HG03066 (cell line): ENCODE measurements around the gene DLEC1.
"Not testable (repeated sequence)": the region's sequence is repeated elsewhere in the genome, so short reads cannot be mapped to it uniquely, and the experiment has no call there.

Experiments used
- ATAC-seq: cut with Tn5 transposase; IDR thresholded peaks from one replicate; pipeline ENCODE4 v1.9.1; 2021; ENCODE audit warnings: low read depth; ENCODE audit not compliant: unreplicated experiment

DLEC1 gene

DNA sequence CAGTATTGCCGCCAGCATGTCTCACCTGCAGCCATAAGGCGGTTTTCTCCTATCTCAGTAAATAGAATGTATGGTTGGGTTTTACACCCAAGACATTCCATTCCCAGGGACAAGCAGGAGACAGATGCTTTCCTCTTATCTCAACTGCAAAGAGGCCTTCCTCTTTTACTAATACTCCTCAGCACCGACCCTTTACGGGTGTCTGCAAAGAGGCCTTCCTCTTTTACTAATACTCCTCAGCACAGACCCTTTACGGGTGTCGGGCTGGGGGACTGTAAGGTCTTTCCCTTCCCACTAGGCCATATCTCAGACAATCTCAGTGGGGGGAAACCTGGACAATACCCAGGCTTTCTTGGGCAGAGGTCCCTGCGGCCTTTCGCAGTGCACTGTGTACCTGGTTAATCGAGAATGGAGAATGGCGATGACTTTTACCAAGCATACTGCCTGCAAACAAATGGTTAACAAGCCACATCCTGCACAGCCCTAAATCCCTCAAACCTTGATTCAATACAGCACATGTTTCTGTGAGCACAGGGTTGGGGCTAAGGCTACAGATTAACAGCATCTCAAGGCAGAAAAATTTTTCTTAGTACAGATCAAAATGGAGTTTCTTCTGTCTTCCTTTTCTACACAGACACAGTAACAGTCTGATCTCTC is 96.7 kb downstream of the DLEC1 start:
- ATAC-seq = not testable (repeated sequence)

DNA sequence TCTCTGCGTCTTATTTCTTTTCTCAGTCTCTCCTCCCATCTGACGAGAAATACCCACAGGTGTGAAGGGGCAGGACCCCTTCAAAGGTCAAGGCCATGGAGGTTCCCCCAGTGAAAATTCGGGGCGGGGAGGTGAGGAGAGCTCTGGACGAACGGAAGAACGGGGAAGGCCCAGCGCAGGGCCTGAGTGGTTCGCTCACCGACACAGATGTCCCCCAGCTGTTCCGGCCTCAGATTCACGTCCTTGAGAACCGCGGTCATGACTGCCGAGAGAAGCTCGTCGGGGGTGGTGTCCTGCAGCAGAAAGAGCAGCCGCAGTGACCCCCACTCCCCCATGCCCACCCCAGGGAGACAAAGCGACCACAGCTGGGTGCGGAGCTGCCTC is 97.4 kb downstream of the DLEC1 start:
- no peak for ATAC-seq

DNA sequence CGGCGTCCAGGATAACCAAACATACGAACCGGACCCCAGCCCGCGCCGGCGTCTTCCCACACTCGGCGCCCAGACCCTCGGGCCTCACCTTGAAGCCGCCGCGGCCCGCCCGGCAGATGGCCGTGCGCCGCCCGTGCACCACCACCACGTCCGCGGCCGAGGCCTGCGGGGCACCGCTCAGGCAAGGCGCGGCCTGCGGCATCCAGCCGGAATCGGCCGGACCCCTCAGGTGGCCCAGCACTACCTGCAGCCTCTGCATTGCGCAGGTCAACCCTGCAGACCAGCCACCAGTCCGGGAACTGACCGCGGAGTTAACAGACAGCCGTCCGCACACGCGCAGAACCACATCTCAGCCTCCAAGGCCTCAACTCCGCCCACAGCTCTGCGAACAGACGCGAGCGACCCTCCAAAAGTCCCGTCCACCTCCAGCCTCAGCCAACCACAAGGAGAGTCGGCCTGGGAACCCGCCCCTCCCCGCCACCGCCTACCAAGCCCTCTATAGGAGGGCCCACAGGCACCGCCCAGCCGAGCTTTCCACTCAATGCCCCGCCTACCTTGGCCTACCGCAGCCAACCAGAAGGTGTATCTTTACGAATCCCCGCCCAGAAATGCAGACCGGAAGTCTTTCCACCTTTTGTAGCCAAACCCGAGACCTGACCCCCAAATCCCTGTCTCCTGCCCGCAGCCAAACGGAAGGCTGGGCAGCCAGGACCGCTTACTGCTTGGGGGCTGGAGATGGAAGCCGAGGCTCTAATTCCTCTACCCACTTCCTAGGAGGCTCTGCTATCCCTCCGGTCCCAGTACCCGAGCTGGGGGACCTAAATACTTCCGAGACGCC is 98.0 kb downstream of the DLEC1 start, which contains the start of gene ACAA1:
Gene ACAA1 (minus strand): TSS at position 351 of the 838 bp plus-strand sequence. CDS start 92 bp downstream, at position 259.
- peak; percentile 82 for ATAC-seq

DNA sequence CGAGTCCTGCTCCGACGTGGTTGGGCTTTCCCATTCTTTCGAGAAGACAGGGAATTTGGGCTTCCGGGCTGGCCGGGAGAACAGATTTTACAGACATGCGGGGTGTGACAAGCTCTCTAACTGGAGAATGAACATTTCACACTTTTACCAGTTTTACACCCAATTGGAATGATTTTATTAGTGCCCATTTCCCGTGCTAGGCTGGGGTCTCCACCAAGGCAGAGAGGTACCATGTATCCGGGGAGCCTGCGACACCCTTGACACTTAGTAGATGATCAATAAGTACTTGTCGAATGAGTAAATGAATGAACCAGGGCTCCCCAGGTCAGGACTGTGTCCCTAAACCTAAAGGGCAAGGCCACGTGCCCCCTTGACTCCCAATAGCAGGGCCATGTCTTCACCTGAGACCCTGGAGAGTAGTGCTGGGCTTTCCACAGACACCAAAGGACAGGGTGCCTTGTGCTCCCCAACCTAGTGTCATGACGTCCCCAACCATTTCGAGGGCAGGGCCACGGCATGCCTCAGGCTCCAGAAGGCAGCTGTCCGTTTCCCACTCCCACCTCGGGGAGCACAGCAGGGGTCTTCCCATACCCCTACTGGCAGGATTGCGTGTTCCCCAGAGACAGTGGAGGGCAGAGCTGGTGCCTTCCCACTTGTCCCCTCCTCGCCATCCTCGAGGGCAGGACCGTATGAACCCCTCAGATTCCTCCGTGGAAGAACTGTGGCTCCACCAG is 98.8 kb downstream of the DLEC1 start:
- no peak for ATAC-seq

DNA sequence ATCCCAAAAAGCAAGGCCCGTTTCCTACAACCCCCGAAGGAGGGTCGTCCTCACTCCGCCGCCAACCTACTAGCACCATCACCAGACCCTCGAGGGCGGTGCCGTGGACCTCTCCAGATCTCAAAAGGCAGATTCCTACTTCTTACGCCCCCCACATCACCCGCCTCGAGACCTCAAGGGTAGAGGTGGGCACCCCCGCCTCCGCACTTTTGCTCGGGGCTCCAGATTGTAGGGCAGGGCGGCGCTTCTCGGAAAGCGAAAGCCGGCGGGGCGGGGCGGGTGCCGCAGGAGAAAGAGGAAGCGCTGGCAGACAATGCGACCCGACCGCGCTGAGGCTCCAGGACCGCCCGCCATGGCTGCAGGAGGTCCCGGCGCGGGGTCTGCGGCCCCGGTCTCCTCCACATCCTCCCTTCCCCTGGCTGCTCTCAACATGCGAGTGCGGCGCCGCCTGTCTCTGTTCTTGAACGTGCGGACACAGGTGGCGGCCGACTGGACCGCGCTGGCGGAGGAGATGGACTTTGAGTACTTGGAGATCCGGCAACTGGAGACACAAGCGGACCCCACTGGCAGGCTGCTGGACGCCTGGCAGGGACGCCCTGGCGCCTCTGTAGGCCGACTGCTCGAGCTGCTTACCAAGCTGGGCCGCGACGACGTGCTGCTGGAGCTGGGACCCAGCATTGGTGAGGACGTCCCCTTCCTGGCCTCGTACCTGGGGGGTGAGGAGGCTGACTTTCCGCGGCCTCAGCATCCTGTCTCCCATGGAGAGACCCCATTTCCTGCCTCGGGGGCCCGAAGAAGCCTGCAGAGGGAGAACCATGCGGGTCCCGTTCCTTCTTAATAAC is 99.6 kb downstream of the DLEC1 start, which contains the start of gene MYD88:
Gene MYD88 (plus strand): TSS at position 313 of the 842 bp plus-strand sequence. CDS start 40 bp downstream, at position 353.
- peak; percentile 40 for ATAC-seq

DNA sequence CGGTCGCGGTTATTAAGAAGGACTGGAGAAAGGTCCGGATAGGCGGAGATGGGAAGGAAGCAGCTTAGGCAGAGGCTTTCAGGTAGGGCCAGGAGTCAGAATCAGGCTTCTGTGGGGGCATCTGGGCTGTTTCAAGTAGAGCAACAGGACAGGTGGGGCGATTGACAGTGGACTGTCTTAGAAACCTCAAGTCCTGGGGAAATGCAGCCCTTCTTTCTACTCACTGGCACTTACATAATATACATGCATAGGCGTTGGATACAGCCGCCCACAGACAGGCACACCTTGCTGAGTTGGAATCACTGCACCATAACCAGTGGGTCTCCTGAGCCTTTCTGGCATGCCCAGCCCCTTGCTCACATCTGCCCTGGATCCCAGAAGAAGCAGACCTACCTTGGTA is 100.2 kb downstream of the DLEC1 start:
- no peak for ATAC-seq

DNA sequence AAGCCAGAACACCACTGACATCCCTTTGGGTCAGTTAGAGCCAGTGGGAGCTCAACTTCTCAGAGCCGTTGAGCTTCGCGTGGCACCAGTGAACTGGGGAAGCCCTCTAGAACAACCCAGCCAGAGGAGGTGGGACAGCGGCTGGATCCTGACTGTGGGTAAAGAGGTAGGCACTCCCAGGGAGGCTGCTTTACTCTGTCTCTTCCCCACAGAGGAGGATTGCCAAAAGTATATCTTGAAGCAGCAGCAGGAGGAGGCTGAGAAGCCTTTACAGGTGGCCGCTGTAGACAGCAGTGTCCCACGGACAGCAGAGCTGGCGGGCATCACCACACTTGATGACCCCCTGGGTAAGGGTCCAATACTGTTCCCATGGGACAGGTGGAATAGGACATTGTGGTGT is 100.6 kb downstream of the DLEC1 start:
- ATAC-seq = no peak

DNA sequence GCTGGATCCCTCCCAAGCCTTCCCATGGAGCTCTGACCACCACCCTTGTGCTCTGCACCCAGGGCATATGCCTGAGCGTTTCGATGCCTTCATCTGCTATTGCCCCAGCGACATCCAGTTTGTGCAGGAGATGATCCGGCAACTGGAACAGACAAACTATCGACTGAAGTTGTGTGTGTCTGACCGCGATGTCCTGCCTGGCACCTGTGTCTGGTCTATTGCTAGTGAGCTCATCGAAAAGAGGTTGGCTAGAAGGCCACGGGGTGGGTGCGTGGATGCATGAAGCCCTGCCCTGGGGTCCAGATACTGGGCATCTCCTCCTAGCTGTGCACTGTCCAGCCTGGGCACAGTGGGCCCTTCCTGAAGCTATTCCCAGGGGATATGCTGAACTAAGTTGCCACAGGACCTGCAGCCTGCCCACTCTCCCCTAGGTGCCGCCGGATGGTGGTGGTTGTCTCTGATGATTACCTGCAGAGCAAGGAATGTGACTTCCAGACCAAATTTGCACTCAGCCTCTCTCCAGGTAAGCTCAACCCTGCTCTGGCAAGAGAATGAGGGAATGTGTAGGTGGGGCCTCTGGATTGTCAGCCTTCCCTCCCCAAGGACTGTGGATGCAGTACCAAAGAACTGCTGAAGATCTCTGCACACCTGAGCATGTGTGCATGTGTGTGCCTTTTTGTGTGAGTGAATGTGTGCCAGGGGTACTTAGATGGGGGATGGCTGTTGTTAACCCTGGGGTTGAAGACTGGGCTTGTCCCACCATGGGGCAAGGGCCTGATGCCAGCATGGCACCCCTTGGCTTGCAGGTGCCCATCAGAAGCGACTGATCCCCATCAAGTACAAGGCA is 101.5 kb downstream of the DLEC1 start:
- ATAC-seq = no peak

DNA sequence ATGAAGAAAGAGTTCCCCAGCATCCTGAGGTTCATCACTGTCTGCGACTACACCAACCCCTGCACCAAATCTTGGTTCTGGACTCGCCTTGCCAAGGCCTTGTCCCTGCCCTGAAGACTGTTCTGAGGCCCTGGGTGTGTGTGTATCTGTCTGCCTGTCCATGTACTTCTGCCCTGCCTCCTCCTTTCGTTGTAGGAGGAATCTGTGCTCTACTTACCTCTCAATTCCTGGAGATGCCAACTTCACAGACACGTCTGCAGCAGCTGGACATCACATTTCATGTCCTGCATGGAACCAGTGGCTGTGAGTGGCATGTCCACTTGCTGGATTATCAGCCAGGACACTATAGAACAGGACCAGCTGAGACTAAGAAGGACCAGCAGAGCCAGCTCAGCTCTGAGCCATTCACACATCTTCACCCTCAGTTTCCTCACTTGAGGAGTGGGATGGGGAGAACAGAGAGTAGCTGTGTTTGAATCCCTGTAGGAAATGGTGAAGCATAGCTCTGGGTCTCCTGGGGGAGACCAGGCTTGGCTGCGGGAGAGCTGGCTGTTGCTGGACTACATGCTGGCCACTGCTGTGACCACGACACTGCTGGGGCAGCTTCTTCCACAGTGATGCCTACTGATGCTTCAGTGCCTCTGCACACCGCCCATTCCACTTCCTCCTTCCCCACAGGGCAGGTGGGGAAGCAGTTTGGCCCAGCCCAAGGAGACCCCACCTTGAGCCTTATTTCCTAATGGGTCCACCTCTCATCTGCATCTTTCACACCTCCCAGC is 102.4 kb downstream of the DLEC1 start:
- ATAC-seq = no peak

DNA sequence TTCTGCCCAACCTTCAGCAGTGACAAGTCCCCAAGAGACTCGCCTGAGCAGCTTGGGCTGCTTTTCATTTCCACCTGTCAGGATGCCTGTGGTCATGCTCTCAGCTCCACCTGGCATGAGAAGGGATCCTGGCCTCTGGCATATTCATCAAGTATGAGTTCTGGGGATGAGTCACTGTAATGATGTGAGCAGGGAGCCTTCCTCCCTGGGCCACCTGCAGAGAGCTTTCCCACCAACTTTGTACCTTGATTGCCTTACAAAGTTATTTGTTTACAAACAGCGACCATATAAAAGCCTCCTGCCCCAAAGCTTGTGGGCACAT is 102.9 kb downstream of the DLEC1 start:
- ATAC-seq = no peak

DNA sequence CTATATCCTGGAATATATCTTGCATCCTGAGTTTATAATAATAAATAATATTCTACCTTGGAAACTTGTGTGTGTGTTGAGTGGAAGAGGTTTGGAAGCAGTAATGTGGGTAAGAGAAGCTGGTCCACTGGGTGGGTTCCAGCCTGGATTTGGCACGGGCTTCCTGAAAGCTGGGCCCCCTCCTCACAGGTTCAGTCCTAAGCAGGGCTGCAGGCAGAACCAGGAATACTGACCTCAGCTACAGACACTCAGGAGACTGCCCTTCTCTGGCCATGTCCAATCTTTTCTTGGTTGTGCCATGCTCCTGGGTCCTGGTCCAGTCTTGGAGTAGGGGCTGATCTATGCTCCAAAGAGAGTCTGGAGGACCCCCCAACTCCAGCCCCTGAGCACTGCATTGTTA is 104.0 kb downstream of the DLEC1 start:
- ATAC-seq = no peak

DNA sequence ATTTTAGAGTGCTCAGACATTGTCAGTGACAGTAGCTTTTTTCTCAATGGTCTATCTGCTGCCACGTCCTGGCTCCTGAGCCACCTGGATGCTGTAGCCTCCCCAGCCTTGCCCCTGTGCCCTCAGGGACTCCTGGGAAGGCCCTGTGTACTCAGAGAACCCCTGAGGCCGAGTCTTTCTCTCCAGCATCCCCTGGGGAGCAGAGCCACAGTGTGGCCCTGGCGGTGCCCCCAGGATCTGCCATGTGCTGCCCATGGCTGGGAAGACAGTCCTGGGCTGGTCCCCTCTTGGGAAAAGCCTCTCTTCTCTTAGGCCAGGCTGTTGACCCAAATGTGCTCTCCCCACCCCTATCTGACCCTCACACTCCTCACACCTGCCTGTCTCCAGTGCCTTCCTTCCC is 104.5 kb downstream of the DLEC1 start:
- ATAC-seq = no peak

DNA sequence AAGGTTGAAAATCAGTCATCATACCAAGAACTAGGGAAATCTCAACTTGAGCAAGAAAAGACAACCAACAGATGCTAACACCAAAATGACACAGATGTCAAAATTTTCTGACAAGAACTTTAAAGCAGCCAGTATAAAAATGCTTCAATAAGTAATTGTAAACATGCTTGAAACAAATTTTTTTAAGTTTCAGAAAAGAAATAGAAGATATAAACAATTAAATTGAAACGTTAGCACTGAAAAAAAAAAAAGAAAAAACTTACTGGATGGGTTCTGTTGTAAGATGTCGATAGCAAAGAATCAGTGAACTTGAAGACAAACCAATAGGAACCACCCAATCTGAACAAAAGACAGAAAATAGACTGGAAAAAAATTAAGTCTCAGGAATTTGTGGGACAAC is 107.5 kb downstream of the DLEC1 start:
- ATAC-seq = no peak

DNA sequence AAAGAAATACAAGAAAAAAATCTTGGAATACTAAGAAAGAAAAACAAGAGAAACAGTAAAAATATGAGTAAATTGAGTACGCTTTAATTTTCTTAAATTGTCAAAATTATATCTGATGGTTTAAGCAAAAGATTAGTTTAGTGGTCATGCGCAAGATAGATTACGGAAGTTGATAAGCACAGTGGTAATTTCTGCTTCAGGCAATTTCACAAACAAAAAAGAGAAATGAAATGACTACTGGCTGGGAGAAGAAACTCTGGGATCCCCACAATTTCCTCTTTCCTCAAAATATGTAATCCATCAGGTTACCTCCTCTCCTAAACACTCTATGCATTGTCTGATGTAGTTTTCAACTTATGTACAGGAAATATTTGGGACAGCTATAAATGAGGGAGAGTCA is 108.4 kb downstream of the DLEC1 start:
- no peak for ATAC-seq

DNA sequence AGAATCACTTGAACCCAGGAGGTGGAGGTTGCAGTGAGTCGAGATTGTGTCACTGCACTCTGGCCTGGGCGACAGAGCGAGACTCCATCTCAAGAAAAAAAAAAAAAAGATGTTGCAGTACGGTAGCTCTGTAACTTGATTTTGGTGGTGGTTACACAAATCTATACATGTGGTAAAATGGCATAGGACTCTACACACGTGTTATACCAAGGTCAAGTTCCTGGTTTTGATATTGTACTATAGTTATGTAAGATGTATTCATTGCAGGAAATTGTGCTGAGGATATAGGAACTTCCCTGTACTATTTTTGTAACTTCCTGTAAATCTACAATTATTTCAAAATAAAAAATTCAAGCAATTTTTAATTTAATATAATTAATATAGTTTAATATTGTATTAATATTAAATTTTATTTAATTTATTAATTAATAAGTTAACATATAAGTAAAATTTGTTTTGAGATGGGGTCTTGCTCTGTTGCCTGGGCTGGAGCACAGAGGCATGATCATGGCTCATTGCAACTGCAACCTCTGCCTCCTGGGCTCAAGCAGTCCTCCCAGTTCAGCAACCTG is 109.4 kb downstream of the DLEC1 start:
- no peak for ATAC-seq

DNA sequence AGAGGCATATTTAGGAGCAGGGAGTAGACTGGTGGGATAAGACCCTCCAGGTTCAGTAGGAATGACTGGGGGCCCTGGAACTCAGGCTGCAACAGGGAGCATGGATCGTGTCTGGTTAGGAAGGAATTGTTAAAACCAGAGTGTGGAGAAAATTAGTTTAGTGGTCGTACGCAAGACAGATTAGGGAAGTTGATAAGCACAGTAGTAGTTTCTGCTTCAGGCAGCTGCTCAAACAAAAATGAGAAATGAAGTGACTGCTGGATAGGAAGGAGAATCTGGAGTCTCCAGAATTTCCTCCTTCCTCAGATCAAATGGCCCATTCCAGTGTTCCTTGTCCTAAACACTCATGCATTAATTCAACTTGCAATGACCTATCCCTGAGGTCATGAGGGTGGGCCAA is 110.7 kb downstream of the DLEC1 start:
- no peak for ATAC-seq

DNA sequence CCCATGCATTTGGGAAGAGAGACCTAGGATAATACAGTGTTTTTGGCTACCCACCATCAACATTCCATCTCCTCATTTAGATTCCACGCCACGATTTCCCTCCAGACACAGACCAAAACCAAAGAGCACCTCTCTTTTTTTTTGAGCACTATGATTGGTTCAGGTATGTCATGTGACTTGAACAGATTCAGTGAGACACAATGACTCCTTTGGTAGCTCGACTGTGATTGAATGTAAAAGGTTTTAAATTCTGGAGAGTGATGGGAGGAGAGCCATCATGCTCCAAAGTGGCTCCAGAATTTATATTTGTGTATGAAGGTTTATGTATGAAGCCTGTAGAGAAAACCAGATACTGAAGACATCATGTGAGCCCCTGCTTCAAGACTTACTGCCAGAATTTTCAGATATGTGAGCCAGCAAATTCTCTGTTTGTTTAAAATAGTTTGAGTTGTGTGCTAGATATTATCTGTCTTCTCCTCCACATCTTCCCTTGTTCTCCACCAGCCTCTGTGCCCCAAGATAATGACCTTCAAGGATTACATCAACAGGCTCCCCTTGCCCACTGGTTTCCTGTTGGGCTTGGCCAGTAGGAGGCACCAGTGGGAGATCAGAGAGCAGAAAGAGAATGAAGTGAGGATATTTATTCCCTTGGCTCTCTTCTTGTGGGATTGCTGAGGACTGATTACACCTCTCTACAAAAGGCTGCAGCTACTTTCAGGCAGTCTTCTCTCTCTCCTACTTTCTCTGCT is 111.9 kb downstream of the DLEC1 start:
- no peak for ATAC-seq
